ENCODE data around the gene ZNF555. TPM values are rescaled to one million over a fixed set of nuclear protein-coding genes. Genes with fewer than 3 reads are reported as not detected.

Gene ZNF555
- total RNA-seq, 1 donor from 2014 or later, result 8.4 TPM

GRCh38 chr19:2824129-2824528 lies 17.1 kb upstream of the ZNF555 start:
- no peak for DNase-seq

DNA sequence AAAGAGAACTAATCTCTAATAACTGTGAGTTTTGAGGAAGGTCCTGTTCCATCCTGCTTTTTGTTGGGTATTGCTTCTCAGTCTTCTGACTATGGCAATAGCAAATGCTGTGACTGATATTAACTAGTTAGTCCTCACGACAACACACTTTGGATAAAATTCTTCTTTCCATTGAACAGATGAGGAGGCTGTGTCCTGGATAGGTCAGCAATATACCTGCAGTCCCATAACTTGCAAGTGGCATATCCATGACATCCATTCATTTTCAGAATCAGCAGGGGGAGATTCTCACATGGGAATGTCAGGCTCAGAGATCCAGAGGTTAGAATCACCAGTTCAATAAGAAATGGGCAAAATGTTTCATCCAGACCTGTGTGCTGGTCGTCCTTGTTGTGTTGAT lies 14.3 kb upstream of the ZNF555 start:
- no peak for DNase-seq

DNA sequence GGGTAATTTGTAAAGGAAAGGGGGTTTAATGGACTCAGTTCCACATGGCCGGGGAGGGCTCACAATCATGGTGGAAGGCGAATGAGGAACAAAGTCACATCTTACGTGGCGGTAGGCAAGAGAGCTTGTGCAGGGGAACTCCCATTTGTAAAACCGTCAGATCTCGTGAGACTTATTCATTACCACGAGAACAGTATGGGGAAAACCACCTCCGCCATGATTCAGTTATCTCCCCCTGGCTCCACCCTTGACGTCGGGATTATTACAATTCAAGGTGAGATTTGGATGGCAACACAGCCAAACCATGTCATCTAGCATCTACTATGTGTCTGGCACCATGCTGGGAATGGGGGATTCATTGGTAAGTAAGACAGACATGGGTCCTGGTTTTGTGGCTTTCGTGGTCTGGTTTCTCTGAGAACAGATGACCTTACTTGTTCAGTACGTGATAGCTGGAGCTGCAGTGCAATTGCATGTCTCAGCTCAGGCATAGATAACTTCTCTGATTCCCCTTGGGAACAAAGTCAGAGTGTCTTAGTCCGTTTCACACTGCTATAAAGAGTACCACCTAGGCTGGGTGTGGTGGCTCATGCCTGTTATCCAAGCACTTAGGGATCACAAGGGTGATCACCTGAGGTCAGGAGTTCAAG lies 13.3 kb upstream of the ZNF555 start:
- DNase-seq, result no peak

- DNase-seq, result no peak
These were observed 6.9 kb upstream of the ZNF555 start for GRCh38 chr19:2834294-2834871.

- no peak for DNase-seq
These were observed 3.8 kb upstream of the ZNF555 start for GRCh38 chr19:2837430-2837829.

DNA sequence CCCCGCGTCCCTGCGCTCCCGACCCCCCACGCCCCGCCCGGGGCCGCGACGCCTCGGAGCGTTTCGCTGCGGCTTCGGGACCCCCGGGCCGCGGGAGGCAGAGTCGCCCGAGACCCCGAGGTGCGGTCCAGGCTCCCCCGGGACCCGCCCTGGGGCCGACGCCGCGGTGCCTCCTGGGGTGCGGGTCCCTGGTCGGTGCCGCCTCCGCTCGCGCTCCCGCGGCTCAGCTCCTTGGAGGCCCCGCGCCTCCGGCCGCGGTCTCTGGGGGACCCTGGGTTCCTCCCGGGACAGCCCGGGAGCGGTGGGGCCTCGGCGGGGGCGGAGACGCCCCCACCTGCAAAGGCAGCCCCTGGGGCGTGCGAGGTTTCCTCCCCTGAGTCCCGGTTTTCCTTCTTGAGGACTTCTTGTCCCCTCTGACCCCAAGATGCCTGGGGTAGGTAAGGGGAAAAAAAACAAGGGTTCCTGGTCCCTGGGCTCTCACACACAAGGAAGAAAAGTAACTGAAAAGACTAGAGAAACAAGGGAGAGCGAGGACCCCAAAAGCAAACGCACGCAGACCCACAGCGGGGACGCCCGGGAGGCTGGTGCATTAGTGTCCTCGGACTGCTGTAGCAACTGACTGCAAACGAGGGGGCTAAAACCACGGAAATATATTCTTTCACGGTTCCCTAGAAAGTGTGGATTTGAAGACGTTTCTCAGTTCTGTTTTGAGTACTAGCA lies 740 bp downstream of the ZNF555 start:
- DNase-seq, result no peak

GRCh38 chr19:2845107-2845506 lies 3.8 kb downstream of the ZNF555 start:
- no peak for DNase-seq

GRCh38 chr19:2846180-2846894 lies 5.1 kb downstream of the ZNF555 start:
- DNase-seq, result no peak

- no peak for DNase-seq
These were observed 6.2 kb downstream of the ZNF555 start for GRCh38 chr19:2847507-2847906.

GRCh38 chr19:2848616-2849015 lies 7.3 kb downstream of the ZNF555 start:
- DNase-seq, result no peak

- no peak for DNase-seq
These were observed 9.1 kb downstream of the ZNF555 start for GRCh38 chr19:2850256-2850925.

DNA sequence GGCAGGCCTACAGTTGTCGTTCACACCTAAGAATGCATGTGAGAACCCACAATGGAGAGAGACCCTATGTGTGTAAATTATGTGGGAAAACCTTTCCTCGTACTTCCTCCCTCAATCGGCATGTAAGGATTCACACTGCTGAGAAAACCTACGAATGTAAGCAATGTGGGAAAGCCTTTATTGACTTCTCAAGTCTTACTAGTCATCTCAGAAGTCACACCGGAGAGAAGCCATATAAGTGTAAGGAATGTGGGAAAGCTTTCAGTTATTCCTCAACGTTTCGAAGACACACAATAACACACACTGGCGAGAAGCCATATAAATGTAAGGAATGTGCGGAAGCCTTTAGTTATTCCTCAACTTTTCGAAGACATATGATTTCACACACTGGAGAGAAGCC lies 11.3 kb downstream of the ZNF555 start:
- no peak for DNase-seq

GRCh38 chr19:2853015-2853606 lies 11.8 kb downstream of the ZNF555 start:
- no peak for DNase-seq

DNA sequence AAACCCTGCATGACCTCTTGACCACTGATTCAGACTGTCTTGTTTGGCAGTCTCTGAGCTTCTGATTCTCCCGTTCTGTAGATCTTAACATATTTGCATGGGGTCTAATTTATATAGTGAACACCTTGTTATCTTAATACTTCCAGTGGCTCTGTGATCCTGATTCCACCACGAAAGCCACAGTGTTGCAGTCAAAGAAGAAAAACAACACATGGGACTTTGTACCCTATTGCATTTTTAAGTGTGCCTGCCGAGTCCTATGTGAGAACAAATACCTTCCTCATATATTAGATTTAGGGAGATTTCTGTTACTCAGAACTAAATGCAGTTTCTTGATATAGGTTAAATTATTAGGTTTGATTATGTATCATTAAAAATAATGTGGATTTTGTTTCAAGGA lies 13.6 kb downstream of the ZNF555 start:
- DNase-seq, result no peak

- no peak for DNase-seq
These were observed 15.3 kb downstream of the ZNF555 start for GRCh38 chr19:2856457-2857050.

DNA sequence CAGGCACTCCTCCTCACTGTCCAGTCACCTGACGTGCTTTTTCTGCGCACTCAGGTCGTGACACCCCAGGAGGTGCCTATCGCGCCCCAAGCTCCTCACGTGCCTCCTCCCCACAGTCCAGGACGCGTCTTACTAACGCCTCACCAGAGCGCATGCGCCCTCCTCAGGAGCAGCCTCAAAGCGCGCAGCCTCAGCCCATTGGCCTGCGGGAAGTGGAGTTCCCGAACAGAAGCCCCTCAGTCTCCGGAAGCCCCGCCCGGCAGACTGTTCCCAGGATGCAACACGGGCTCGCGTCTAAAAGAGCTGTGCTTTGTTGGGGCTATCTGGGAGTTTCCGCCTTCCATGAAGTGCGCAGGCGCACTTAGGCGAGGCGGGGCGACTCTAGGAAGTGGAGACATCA lies 17.6 kb downstream of the ZNF555 start:
- no peak for DNase-seq

DNA sequence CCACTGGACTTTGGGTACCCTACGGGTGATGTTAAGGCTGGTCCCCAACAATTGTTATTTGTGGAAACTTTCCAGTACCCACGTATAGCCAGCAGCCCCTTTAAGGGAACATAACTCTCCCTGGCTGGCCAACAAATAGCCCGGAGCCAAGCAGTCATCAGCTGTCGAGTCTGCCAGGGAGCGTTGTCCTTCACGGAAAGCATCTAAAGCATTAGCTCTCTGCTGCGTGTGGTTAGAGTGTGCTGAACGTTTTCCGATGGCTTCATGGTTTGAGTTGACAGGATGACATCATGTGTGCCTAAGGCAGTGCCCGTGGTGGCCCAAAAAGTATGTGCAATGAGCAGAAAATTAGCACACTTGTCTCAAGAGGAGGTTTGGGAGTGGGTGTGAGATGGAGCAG lies 22.5 kb downstream of the ZNF555 start:
- DNase-seq, result no peak

- DNase-seq, result no peak
These were observed 24.2 kb downstream of the ZNF555 start for GRCh38 chr19:2865334-2866100.

DNA sequence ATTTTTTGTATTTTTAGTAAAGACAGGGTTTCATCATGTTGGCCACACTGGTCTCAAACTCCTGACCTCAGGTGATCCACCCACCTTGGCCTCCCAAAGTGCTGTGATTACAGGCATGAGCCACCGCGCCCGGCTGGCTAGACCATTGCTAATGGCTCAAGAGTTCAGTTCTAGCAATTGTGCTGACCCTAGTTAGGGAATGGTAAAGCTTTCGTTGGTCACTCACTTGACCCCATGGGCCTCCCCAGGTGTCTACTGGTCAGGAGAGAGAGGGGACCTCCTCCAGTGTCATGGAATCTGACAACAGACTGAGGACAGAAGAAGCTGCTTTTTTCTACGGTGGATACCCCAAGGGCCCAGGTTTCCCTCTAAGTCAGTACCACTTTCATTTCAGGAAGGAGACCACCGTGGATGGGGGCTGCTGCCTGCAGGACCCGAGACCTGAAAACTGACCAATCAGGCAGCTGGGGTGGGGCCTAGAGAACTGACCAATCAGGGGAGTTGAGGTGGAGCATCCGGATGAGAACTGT lies 25.3 kb downstream of the ZNF555 start:
- no peak for DNase-seq

All from skin of body (tissue), 2 donors.